NT2/D1 (cell line): ENCODE measurements around the gene FAM124A.

ENCODE experiments used
- SUZ12 ChIP-seq: IDR thresholded peaks from 2 replicates; pipeline ENCODE4 v1.6.1; 2011; ENCODE audit not compliant: insufficient read length, insufficient read depth; ENCODE audit errors: extremely low read depth
- YY1 ChIP-seq: IDR thresholded peaks from 2 replicates; pipeline ENCODE4 v1.6.1; 2011; ENCODE audit not compliant: insufficient read length, insufficient read depth

- TF ChIP-seq YY1 (no peak), SUZ12 (no peak)
Measured at GRCh38 chr13:51267622-51268021, 45.4 kb downstream of the FAM124A start.
